ENCODE measurements around the gene STOML1. TPM values are rescaled to one million over a fixed set of nuclear protein-coding genes. Genes with fewer than 3 reads are reported as not detected.

STOML1 gene
- polyA plus RNA-seq, 6 donors from 2014 or later = 8.6 to 18.4 (median 9.9) TPM

DNA sequence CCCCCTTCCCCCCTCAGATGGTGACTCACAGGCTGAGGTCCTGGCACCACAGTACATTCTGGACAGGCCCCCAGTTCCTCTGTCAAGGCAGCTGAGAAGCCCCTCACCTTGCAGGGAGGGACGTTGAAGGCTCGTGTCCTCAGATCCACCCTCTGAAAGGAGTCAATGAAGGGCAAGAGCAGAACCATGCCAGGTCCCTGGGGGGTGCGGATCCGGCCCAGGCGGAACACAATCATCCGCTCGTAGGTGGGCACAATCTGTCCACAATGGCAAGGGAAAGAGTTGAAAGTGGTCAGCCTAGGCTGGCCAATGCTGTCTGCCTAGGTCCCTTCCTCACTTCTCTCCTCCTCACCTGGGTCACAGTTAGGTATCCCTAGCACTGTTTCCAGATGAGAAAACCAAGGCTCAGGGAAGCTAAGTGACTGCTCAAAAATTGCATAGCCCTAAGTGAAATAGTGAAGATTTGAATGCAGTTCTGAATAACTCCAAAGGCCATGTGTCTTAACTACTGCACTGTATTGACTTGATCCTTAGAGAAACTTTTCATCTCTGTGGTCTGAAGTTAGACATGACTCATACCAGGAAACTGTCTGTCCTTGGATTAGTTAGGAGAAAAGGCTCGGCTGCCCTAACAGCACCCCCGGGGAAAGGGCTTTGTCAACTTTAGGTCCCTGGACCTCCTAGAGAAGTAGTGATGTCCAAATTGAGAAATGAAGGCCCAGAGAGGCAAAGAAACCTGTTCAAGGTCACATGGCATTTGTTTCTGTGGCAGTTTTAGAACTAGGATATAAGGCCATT, 2.9 kb downstream of the STOML1 start:
- Mint-ChIP-seq H3K4me1 (peaks cover 39 to 77% (median 51%) of the 10 kb centered on the region in 3 donors), H3K27me3 (no peaks in the 10 kb centered on the region), H3K36me3 (peaks cover 0 to 16% of the 10 kb centered on the region in 2 donors), H3K27ac (peak overlapping the region in 2 of 6 donors; percentile 21 to 28), H3K4me3 (peak overlapping the region in 2 of 8 donors; percentile 68 to 89), H3K9me3 (no peaks in the 10 kb centered on the region)
- DNase-seq (no peak), ATAC-seq (ENCODE audit: low read depth in 2 of 2) (no peak)

DNA sequence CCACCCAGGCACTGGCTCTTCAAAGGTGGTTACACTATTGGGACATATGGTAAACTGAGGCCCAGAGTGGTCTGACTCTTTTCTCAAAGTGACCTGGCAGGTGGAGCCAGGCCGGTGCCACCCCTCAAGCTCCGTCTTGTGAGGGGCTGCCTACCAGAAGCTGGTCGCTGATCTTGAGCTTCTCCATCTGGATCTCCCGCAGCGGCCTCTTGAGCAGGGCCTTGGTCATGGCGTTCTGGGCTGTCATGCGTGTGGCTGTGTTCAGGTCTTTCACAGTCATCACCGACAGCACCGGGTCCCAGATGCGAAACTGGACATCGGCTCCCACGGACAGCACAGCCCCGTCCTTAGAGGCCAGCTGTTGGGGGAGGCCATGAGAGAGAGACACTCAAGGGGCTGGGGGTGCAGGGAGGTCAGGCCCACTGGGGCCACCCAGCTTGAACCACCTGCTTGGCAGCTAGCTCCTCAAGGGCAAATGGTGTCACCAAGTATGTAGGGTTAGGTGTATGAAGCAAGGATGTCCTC, 3.6 kb downstream of the STOML1 start:
- H3K4me1 Mint-ChIP-seq = peaks cover 39 to 75% (median 50%) of the 10 kb centered on the region in 3 donors
- DNase-seq = no peak
- H3K36me3 Mint-ChIP-seq = peaks cover 0 to 19% of the 10 kb centered on the region in 2 donors
- H3K27ac Mint-ChIP-seq = no peak overlapping the region
- H3K9me3 Mint-ChIP-seq = no peaks in the 10 kb centered on the region
- no peak overlapping the region for H3K4me3 Mint-ChIP-seq
- no peaks in the 10 kb centered on the region for H3K27me3 Mint-ChIP-seq
- ATAC-seq (ENCODE audit: low read depth in 2 of 2) = no peak

DNA sequence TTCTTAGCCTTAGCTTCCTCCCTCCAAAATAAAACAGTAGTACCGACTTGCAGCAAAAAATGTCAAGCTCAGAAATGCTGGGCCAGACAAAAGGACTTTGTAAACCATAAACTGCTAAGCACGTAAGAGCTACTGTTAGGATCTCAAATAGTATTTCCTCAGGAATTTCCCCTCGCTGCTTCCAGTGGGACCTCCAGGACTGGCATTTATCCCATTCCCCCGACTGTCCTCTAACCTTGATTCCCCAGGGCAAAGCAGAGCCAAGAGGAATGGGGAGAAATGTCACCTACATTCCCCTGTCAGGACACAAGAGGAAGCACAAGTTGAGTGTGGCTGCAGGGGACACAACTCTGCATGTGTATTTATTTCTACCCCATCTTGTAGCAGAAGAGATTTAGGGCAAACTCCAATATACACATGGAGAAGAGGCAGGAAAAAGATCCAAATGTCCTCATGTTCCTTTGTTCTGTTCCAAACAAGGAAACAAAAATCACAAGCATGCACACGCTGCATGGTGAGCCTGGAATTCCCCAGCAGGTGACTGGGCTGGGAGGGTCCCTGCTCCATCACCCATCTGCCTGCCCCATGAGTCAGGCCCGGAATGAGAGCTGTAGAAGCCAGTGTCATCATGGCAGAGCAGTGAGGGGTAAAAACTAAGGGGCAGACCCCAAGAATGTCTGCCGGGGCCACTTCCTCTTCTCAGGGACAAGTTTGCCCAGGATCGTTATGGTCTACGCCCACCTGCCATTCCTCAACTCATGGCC, 4.2 kb downstream of the STOML1 start:
- Mint-ChIP-seq H3K27ac (peak overlapping the region in 4 of 6 donors; percentile 26 to 91 (median 36)), H3K36me3 (peaks cover 0 to 19% of the 10 kb centered on the region in 2 donors), H3K4me1 (peaks cover 39 to 77% (median 52%) of the 10 kb centered on the region in 3 donors), H3K4me3 (no peak overlapping the region), H3K9me3 (no peaks in the 10 kb centered on the region), H3K27me3 (no peaks in the 10 kb centered on the region)
- ATAC-seq (ENCODE audit: low read depth in 2 of 2) (no peak), DNase-seq (no peak)

DNA sequence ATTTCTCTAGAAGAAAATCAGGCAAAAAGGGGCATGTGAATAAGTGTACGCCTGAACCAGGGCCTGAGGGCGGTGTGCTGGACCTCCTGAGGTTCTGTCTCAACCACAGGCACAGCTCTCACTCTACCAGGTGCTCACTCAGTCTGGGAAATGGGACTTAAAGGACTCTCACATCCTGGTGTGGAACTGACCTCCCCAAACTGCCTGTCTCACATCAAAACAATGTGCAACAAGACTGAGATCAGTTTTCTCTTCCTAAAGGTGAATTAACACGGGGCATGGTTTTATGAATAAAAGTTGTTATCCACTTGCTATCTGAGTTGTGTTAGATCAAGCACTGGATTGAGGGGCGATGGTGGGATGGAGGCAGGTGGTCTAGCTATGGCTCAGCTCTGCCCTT, 4.8 kb downstream of the STOML1 start:
- H3K9me3 Mint-ChIP-seq = no peaks in the 10 kb centered on the region
- H3K4me1 Mint-ChIP-seq = peaks cover 39 to 77% (median 52%) of the 10 kb centered on the region in 3 donors
- peaks cover 0 to 19% of the 10 kb centered on the region in 2 donors for H3K36me3 Mint-ChIP-seq
- ATAC-seq (ENCODE audit: low read depth in 2 of 2) (no peak), DNase-seq (no peak)
- peak overlapping the region in 2 of 6 donors; percentile 26 to 91 for H3K27ac Mint-ChIP-seq
- no peak overlapping the region for H3K4me3 Mint-ChIP-seq
- H3K27me3 Mint-ChIP-seq = no peaks in the 10 kb centered on the region

DNA sequence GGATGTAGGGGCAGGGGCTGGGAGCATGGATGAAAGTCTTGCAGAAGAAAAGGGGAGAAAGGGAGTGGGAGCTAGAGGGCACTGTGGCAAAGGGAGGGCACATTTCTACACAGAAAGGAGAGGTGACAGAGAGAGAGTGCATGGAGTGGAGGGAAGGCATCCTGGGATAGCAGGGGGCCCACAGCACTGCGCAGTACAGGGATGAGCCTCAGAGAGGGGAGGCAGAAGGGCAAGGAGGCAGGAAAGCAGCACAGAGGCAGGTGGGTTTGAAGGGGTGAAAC, 5.4 kb downstream of the STOML1 start:
- peak overlapping the region in 3 of 6 donors; percentile 7 to 83 (median 34) for H3K27ac Mint-ChIP-seq
- ATAC-seq (ENCODE audit: low read depth in 2 of 2) = no peak
- H3K4me3 Mint-ChIP-seq = peak overlapping the region in 1 of 8 donors; percentile 22

DNA sequence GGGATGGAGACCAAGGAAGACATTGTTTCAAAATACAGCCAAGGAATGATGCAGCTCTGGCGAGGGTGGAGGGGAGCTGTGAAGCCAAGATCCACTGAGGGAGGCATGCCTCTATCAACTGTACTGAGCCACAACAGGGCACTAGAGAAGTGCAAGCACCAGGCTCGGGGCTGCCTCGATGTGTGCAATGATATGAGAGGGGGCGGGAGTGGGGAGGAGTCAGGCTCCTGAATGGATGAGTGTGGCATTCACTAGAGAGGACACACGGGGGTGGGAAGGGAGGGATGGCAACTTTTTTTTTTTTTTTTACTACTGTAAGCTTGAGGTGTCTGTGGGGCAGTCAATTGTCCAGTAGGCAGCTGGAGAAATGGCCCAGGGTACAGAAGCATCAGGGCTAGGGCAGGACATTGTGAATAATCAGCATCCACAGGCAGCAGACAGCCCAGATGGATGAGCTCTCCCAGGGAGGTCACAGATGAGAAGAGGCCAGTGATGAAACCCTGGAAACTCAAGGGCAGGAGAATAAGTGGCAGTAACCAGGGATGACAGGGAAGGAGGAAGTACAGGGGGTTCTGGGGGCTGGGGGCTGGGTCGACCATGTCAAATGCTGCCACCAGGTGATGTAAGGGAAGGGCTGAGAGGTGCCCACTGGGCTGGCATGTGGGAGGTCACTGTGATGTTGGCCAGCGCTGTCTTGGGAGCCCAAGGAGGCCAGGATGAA, 5.9 kb downstream of the STOML1 start:
- no peaks in the 10 kb centered on the region for H3K9me3 Mint-ChIP-seq
- DNase-seq (no peak), ATAC-seq (ENCODE audit: low read depth in 2 of 2) (no peak)
- H3K36me3 Mint-ChIP-seq = peaks cover 0 to 19% of the 10 kb centered on the region in 2 donors
- H3K27ac Mint-ChIP-seq = peak overlapping the region in 5 of 6 donors; percentile 7 to 67 (median 34)
- H3K4me3 Mint-ChIP-seq = peak overlapping the region in 1 of 8 donors; percentile 15
- peaks cover 46 to 81% (median 60%) of the 10 kb centered on the region in 3 donors for H3K4me1 Mint-ChIP-seq
- H3K27me3 Mint-ChIP-seq = no peaks in the 10 kb centered on the region

More for the DNA sequence above, 5.4 kb downstream of the STOML1 start:
- H3K36me3 Mint-ChIP-seq = peaks cover 0 to 19% of the 10 kb centered on the region in 2 donors
- H3K9me3 Mint-ChIP-seq = no peaks in the 10 kb centered on the region
- no peaks in the 10 kb centered on the region for H3K27me3 Mint-ChIP-seq
- H3K4me1 Mint-ChIP-seq = peaks cover 45 to 81% (median 55%) of the 10 kb centered on the region in 3 donors
- DNase-seq = no peak

DNA sequence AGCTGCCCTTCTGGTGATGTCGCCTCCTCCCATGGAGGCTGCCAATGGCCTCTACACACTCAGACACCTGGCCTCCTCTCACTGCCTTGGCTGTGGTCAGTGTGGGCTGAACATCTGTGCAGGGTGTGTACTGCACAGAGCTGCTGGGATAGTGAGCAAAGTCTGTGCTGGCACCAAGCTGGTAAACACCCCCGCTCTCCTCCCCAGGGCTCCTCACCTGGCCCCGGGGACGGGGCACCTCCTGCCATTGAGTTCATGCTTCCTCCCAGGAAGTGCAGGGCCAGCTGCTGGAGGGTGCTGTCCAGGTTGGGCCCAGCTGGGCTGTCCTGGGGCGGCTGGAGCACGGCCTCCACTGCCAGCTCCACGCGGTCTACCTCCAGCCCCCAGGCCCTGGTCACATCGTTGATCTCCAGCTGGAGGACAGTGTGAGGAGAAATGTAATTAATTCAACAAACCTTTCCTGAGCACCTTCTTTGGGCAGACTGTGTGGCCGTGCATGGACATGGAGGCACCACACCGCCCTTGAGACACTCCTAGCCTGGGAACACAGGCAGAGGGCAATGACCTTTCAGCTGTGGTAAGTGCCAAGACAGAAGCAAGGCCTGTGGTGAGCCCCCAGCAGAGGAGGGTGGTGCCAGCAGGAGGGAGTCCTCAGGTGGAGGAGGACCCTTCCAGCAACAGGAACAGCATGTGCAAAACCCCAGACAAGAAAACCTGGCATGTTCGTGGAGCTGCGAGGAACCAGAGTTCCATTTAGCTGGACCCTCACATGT, 6.8 kb downstream of the STOML1 start:
- H3K27ac Mint-ChIP-seq = peak overlapping the region; percentile 8 to 88 (median 43)
- peaks cover 0 to 19% of the 10 kb centered on the region in 2 donors for H3K36me3 Mint-ChIP-seq
- ATAC-seq (ENCODE audit: low read depth in 2 of 2) (no peak), DNase-seq (no peak)
- H3K9me3 Mint-ChIP-seq = no peaks in the 10 kb centered on the region
- H3K27me3 Mint-ChIP-seq = no peaks in the 10 kb centered on the region
- peaks cover 45 to 72% (median 60%) of the 10 kb centered on the region in 3 donors for H3K4me1 Mint-ChIP-seq
- H3K4me3 Mint-ChIP-seq = peak overlapping the region in 5 of 8 donors; percentile 15 to 70 (median 43)

DNA sequence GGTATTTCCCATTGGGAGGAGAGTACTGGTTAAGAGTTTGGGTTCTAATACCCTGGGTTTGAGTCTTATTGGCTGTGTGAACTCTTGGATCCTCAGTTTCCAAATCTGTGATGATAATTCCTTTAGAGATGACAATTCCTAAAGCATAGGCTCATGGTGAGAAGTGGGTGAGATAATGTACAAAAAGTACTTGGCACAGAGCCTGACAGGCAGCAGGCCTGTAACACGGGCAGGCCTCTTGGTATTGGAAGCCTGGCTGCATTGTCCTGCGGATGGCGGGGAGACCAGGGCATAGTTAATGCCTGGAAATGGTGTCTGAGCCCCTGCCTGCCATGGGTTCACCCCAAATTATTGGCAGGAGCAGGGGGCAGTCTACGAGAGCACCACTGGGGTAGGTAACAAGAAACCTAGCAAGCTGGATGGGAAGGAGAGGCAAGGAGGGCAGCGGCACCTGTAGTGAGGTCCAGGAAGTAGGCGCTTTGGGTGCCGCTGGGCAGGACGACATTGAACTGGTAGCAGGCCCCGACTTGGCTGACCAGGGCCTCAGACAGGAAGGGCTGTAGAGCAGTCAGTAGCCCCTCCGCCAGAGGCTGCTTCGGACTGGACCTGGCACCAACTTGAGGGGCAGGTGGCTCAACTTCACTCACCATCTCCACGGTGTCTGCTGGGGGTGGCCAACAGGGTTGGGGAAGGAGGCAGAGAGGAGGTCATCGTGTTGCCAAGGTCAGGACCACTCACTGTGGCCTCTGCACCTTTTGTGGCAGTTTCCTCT, 7.7 kb downstream of the STOML1 start:
- H3K4me1 Mint-ChIP-seq = peaks cover 45 to 66% (median 60%) of the 10 kb centered on the region in 3 donors
- H3K4me3 Mint-ChIP-seq = peak overlapping the region in 7 of 8 donors; percentile 16 to 75 (median 43)
- no peaks in the 10 kb centered on the region for H3K27me3 Mint-ChIP-seq
- peak overlapping the region; percentile 8 to 88 (median 74) for H3K27ac Mint-ChIP-seq
- ATAC-seq (ENCODE audit: low read depth in 2 of 2) (no peak), DNase-seq (no peak)
- H3K36me3 Mint-ChIP-seq = peaks cover 0 to 19% of the 10 kb centered on the region in 2 donors
- H3K9me3 Mint-ChIP-seq = no peaks in the 10 kb centered on the region

DNA sequence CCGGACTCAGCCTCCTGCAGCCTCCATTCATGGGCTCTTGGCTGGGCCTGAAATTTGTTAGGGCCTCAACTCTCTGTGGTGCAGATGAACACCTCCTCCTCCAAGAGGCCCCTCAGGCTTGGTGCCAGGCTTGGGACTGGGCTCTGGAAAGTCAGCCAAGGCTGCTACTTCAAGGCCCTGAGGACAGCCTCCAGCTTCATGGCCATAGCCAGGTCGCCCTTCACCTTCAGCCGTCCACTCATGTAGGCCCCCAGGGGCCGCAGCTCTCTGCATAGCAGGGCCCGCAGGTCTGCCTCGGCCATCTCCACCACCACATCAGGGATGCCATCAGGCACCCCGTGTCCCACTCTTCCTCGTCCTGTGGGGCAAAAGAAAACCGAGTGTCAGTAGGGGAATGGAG, 8.3 kb downstream of the STOML1 start:
- peak overlapping the region in 1 of 6 donors; percentile 77 for H3K27ac Mint-ChIP-seq
- H3K36me3 Mint-ChIP-seq = peaks cover 0 to 19% of the 10 kb centered on the region in 2 donors
- no peaks in the 10 kb centered on the region for H3K9me3 Mint-ChIP-seq
- DNase-seq (no peak), ATAC-seq (ENCODE audit: low read depth in 2 of 2) (no peak)
- no peaks in the 10 kb centered on the region for H3K27me3 Mint-ChIP-seq
- peaks cover 45 to 65% (median 60%) of the 10 kb centered on the region in 3 donors for H3K4me1 Mint-ChIP-seq
- peak overlapping the region in 1 of 8 donors; percentile 44 for H3K4me3 Mint-ChIP-seq

DNA sequence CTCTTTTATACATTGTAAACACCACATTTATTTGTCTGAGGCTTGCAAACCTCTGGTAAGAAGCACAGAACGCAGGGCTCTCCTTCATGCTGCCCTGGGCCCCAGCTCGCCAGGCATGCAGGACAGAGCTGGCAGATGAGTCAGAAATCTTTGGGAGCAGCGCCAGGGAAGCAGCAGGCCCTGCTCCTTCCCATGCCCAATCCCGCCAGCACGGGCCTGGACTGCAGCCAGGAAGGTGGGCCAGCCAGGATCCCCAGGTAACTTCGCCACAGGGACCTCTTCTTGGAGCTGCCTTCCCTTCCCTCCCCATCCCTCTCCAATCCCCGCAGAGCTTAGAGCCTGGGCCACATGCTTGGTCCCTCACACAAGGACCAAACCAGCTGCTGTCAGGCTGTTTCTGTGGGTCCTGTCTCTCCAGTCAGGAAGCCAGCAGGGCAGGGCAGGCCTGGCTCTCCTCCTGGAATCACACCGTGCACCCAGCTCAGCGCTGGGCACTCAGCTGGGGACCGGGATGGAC, 8.8 kb downstream of the STOML1 start:
- no peaks in the 10 kb centered on the region for H3K9me3 Mint-ChIP-seq
- peaks cover 0 to 19% of the 10 kb centered on the region in 2 donors for H3K36me3 Mint-ChIP-seq
- H3K27me3 Mint-ChIP-seq = no peaks in the 10 kb centered on the region
- no peak for ATAC-seq (ENCODE audit: low read depth in 2 of 2)
- H3K4me3 Mint-ChIP-seq = peak overlapping the region in 3 of 8 donors; percentile 59 to 71 (median 66)
- H3K4me1 Mint-ChIP-seq = peaks cover 45 to 64% (median 60%) of the 10 kb centered on the region in 3 donors
- DNase-seq = no peak
- H3K27ac Mint-ChIP-seq = peak overlapping the region in 4 of 6 donors; percentile 26 to 87 (median 72)

DNA sequence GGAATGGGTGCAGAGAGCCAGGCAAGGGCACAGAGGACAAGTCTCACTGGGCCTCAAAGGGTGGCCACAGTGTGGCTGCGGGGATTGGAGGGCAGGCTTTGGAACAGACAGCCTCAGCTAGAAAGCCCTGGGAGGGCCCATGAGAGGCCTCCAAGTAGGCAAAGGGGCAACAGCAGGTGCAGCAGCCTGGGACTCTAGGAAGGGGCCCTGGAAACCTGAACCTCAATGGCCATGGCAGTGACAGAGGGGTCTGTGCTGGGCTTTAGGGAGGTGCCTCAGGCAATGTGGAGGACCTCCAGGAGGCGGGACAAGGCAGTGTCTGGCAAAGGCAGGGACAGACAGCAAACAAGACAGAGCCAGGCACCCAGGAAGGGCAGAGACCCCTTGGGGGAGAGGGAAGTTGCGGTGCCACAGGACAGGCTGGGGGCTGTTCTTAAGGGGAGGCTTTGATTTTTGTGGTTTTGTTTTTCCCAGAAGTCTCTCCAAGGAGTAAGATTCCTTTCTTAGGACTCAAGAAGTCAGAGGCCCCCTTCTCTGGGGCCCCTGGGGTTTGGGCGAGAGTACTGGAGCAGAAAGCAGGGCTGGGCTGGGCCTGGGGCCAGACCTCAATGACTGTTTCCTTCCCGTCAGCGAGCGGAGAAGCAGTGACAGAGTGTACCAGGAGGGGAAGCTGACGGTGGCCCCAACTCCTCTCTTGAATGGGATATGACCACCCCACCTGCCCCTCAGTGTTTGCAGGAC, 9.7 kb downstream of the STOML1 start:
- DNase-seq (no peak), ATAC-seq (ENCODE audit: low read depth in 2 of 2) (peak; percentile 75 to 85)
- peak overlapping the region in 7 of 8 donors; percentile 57 to 82 (median 70) for H3K4me3 Mint-ChIP-seq
- H3K27me3 Mint-ChIP-seq = peaks cover 0 to 6% (median 0%) of the 10 kb centered on the region in 3 donors
- H3K27ac Mint-ChIP-seq = peak overlapping the region in 5 of 6 donors; percentile 9 to 87 (median 52)
- H3K9me3 Mint-ChIP-seq = no peaks in the 10 kb centered on the region
- peaks cover 0 to 19% of the 10 kb centered on the region in 2 donors for H3K36me3 Mint-ChIP-seq
- peaks cover 42 to 56% (median 54%) of the 10 kb centered on the region in 3 donors for H3K4me1 Mint-ChIP-seq
